NCI-H510A (cell line): ENCODE results near the gene MACF1.
"Not testable (repeated sequence)": the region's sequence is repeated elsewhere in the genome, so short reads cannot be mapped to it uniquely, and the experiment has no call there.

Source experiments
- DNase-seq: peaks from one replicate; lab custom pipeline; 2025; lab: John Stamatoyannopoulos, UW

MACF1 gene

GRCh38 chr1:39462074-39462473, 257.6 kb downstream of the MACF1 start:
- no peak for DNase-seq

DNA sequence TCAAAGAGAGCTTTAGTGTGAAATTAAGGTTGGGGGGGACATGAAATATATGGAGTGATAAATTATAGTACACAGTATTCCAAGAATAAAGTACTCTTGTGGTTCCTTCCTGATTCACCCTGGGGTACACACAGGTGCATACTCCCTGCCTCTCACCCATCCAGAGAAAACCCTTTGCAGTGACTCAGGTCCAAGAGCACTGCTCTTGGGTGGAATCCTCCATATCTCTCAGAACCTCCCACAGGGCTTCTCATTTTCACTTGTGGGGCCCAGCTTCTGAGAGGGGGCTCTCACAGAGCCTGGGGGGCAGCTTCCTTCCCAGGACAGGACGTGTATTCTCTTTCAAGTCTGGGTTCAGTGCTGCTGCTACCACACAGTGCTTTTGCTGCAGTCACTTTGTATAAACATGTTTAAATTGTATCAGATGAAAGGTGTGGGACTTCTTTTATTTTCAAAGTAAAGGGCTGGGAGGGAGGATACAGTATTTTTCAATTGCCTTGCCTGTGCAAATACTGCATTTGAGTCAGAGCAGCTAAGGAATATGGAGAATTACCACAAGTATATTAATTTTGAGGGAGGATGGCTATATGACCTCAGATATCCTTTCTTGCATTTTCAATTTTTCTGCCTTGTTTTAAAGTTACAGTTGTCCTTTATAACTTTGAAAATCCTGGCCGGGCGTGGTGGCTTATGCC, 262.1 kb downstream of the MACF1 start:
- no peak for DNase-seq

DNA sequence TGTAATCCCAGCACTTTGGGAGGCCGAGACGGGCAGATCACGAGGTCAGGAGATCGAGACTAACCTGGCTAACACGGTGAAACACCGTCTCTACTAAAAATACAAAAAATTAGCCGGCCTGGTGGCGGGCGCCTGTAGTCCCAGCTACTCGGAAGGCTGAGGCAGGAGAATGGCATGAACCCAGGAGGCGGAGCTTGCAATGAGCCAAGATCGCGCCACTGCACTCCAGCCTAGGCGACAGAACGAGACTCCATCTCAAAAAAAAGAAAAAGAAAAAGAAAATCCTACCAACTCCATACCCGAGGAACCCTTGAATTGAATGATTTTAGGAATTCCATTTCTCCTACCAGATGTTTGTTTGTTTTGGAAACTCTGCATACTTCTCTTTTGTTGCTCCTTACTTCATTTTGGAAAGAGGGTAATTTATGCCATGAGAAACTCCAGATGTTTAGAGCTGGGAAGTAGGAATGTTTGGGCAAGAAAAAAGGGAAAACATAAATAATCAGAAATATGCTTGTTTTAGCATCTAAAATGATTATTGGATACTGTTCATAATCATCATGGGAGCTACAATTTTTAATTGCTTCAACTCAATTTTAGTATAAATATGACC, 262.7 kb downstream of the MACF1 start:
- not testable (repeated sequence) for DNase-seq

DNA sequence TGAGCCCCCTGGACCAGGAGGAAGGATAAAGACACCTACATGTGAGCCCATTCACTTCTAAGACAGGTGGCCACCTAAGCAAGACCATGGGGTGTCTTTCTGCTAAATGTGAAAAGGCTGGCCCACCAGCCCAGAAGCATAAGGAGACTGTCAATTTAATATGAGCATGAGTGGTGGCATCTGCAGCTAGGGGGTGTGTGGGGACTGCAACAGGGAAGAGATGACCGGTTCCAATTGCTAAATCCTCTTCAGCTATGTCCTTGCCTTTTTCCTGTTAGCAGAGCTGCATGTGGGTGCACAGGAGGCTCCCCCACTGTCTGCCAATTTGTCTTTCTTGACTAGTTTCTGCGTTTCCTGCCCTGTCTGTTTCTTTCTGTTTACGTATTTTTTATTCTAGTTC, 264.7 kb downstream of the MACF1 start:
- DNase-seq = no peak

DNA sequence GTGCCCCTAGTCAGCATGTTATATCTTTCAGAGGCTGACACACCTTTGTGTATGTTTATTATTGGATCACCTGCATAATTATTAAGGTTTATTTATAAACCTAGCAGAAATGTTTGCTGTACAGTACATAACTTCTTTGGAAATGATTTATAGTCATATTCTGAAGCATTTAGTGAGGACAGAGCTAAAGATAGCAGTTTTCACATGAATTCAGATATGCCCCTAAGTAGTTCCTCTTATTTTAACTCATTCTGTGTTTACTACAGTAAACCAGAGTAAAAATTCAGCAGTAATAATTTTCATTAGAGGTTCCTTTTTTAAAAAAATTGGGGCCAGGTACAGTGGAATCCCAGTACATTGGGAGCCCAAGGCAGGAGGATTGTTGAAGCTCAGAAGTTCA, 265.5 kb downstream of the MACF1 start:
- DNase-seq = no peak

DNA sequence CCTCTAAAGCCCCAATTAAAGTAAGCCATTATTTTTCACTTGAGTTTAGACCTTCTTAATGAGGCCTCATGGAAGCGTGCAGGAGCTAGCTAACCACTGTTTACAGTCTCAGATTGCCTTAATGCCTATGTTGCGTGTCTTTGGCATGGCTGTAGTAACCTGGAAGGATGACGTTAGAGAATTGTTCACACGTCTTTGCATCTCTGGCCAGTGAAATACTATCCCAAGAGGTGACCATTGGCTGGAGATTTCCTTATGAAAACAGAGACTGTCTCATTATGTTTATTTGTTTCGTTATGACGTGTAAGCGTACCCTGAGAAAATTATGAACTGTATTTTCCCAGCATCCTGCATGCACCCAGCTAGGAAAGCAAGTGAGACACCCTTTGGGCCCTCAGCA, 268.3 kb downstream of the MACF1 start:
- DNase-seq = no peak

DNA sequence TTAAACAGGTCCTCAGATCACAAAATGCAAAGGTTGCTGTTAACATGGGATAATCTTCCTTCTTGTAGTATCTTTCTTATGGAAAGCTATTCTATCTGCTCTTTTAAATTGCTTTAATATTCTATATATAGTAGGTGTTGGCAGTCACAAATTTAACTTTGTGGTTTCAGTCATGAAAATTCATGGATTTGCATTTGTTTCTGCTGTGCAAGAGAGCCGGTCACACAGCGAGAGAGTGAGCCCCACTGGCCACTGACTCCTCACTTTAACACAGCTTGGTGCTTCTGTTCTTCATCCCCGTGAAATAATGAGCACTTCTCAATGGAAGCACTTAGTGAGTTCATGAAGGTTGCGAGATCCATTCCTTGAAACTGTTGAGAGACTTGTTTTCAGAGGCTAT, 268.8 kb downstream of the MACF1 start:
- no peak for DNase-seq

- DNase-seq = no peak
Observed at GRCh38 chr1:39474810-39475209, 270.3 kb downstream of the MACF1 start.

GRCh38 chr1:39475551-39475950, 271.1 kb downstream of the MACF1 start:
- DNase-seq = not testable (repeated sequence)

DNA sequence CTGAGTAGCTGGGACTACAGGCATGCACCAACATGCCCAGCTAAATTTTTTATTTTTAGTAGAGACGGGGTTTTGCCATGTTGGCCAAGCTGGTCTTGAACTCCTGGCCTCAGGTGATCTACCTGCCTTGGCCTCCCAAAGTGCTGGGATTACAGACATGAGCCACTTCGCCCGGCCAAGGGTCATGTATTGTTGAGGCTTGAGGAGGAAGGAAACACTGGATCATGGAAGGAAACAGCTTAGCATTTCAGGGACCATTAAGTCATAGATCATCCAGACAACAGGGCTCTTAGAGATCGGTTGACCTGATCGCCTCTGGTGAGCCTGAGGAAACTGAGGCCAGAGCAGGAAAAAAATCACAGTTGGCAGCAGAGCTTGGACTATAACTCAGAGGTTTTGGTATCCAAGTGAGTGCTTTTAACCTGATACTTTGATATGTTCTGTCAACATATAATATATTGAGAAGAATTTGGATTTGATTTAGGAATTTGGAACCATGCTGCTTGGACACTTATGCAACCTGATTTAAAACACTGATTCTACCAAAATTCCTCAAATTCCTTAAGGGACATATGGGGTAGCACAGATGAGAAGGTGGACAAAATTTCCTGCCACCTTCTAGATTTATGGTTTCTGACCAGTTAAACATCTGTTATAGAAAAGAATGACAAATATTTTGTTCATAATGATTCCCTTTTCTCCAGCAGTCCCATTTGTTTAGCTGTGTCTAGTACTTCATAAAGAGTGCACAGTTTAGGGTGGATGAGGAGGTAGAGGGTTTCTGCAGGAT, 273.8 kb downstream of the MACF1 start:
- DNase-seq = no peak

- no peak for DNase-seq
Observed at GRCh38 chr1:39481289-39481688, 276.8 kb downstream of the MACF1 start.

GRCh38 chr1:39483276-39483675, 278.8 kb downstream of the MACF1 start:
- no peak for DNase-seq

GRCh38 chr1:39484564-39484963, 280.1 kb downstream of the MACF1 start:
- DNase-seq = no peak

DNA sequence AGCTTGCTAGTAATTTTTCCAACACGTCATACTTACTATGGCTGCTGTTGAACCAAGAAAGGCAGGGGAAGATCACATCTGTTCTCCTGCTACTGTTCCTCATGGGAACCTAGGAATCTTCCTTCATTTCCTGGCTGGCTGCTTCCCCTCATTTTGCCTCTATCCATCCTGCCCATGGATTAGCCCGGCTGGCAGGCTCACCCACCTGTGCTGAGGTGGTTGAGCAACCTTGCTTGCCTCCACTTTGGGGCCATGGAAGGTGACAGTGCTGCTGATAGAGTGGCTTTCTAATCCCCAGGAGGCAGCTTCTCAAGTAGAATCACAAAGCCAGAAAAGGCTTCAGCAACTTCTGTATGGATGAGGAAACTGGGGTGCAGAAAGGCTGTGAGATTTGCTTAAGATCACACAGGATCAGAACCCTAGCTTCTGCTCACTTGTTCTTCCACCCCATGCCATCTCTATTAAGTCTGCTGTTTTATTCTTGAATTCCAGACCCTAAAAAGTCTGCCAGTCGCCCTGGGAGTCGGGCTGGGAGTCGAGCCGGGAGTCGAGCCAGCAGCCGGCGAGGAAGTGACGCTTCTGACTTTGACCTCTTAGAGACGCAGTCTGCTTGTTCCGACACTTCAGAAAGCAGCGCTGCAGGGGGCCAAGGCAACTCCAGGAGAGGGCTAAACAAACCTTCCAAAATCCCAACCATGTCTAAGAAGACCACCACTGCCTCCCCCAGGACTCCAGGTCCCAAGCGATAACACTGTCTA, 280.7 kb downstream of the MACF1 start:
- DNase-seq = no peak

DNA sequence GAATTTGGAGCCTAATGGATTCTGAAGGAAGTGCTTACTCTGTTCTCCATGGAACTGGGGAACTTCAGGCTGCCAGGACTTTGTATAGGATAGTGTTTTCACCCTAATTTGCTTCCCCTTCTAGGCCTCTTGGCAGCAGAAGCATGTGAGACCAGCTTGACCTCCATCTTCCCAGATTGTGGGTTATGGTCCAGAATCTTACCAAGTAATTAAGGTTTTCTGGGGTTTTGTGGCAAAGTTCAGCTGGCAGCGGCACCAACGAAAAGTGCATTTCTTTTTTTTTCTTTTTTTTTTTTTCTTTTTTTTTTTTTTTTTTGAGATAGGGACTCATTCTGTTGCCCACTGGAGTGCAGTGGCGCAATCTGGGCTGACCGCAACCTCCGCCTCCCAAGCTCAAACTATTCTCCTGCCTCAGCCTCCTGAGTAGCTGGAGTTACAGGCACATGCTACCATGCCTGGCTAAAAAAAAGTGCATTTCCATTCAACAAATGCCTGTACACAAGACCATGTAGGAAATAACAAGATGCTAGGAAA, 283.6 kb downstream of the MACF1 start:
- DNase-seq = no peak

- DNase-seq = no peak
Observed at GRCh38 chr1:39488793-39489566, 284.5 kb downstream of the MACF1 start.

DNA sequence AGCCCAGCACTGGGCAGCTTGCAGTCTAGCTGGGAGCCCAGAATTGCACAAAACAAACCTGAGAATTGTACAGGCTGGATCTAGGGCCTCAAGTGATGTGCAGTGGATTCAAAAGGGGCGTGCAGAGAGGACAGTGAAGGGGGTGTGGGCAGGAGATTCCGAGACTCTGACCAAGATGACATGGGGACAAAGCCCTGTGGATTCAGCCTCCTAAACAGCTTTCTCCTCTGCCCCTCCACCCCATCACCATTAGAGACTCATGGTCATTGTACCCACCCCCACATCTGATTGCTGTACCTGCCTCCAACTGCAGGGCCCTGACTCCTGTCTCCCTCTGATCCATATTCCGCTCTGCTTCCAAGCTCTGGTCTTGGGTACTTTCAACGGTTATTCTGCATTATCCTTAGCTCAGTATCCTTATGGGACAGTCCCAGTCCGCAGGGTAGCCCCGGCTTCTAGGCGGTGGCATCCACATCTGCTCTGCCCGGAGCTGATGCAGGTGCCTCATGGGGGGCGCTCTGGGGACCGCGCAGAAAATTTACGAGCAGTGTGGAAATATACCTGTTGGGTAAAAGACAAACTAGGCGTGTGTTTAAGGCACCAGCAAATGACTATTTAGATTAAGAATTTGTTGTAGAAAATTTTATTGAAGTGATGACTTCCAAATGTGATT, 285.2 kb downstream of the MACF1 start:
- DNase-seq = no peak

- DNase-seq = peak; percentile 75
Observed at GRCh38 chr1:39490596-39491145, 286.2 kb downstream of the MACF1 start.

GRCh38 chr1:39491146-39491921, 286.8 kb downstream of the MACF1 start, which contains the start of gene BMP8A:
Gene BMP8A, plus strand, starts transcription at chr1:39491636. Its CDS starts 356 bp downstream, at chr1:39491992.
- peak; percentile 99 for DNase-seq
